Left lung (tissue), 10 donors: ENCODE measurements around the gene LAMC1. TPM values are rescaled to one million over a fixed set of nuclear protein-coding genes. Genes with fewer than 3 reads are reported as not detected.

Experiments
- ATAC-seq: fragments of 200-7000 bp; cut with Tn5 transposase; one replicate; pipeline ENCODE4 v1.9.1; 2020; ENCODE audit warnings: moderate library complexity
- DNase-seq, 4 donors: peaks; one replicate each; pipeline ENCODE4 v3.0.0-alpha.2; 2013 to 2020
- H3K27ac ChIP-seq, 2 donors: fragments of 200-600 bp; sonication (generic) in 1 of 2; one replicate each; pipeline versions ENCODE4 v1.5.0 to v1.8.0; 2020 to 2021
- H3K27me3 ChIP-seq, 2 donors: fragments of 200-600 bp; sonication (generic) in 1 of 2; one replicate each; pipeline versions ENCODE4 v1.5.0 to v1.8.0; 2020 to 2021
- H3K36me3 ChIP-seq, 2 donors: fragments of 200-600 bp; sonication (generic) in 1 of 2; one replicate each; pipeline versions ENCODE4 v1.5.0 to v1.8.0; 2020 to 2021
- H3K4me1 ChIP-seq, 2 donors: fragments of 200-600 bp; one replicate each; pipeline ENCODE4 v1.8.0; 2021
- H3K4me3 ChIP-seq, 2 donors: fragments of 200-600 bp; sonication (generic) in 1 of 2; one replicate each; pipeline versions ENCODE4 v1.5.0 to v1.8.0; 2020 to 2021; ENCODE audit warnings: mild to moderate bottlenecking in 1 of 2
- H3K9me3 ChIP-seq, 2 donors: fragments of 200-600 bp; sonication (generic) in 1 of 2; one replicate each; pipeline versions ENCODE4 v1.5.0 to v1.8.0; 2020 to 2021
- intact Hi-C, 2 donors: fragments of 100-400 bp; cut with DNase I; formaldehyde crosslinking; loops; one replicate each; pipeline versions ENCODE4 v1.11.2 to v1.14.2; 2022
- polyA plus RNA-seq, 6 donors: library from polyadenylated mRNA; unstranded; fragments of 120-200 nt; gene quantifications; one replicate each; pipeline ENCODE4 v1.2.1, GENCODE V29; 2013; ENCODE audit not compliant: insufficient read length in 6 of 6
- total RNA-seq, 2 donors: library from RNA; stranded (reverse); fragmentation: NEBNext Ultra II Directional; extraction: Animal tissue kit (Norgen Biotek cat#: 25700); gene quantifications; one replicate each; pipeline ENCODE4 v1.2.1, GENCODE V29; 2021
- TF ChIP-seq, protein P1 (sequence below), 2 donors: fragments of 200-600 bp; sonication (generic) in 1 of 2; IDR thresholded peaks; one replicate each; pipeline versions ENCODE4 v1.5.0 to v1.8.0; 2021; ENCODE audit warnings: antibody characterized with exemption in 2 of 2
- donor health status: DM: no; HTN: yes; CAD: no.
- donor health status: DM: no; HTN: no; CAD: no.

The LAMC1 gene
- total and polyA plus RNA-seq, 8 donors = 144 to 357 (median 321) TPM

DNA sequence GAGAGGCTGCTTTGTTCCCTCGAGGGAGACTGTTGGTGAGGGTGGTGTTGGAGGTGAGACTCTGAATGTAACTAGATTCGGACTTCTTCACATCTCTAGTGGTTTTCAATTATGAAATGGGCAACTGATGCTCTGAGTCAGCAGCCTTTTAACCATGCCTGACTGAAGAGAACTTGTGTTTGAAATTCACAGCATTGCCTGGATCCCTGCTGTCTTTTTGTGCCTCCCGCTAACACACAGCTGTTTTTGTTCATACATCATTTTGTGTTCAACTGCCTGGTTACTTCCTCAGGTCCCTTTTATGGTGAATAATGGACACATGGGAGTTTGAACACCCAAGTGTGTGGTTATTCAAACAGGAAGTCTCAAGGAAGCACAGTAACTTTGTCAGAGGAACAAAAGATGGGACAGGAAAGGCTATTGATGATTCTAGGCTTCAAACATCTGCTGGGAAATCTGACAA lies 16.8 kb downstream of the LAMC1 start:
- no peak overlapping the region for H3K4me3 ChIP-seq
- intact Hi-C loops = no loop called here
- peak; percentile 59 for ATAC-seq
- H3K27me3 ChIP-seq = no peaks in the 10 kb centered on the region
- DNase-seq = no peak
- H3K27ac ChIP-seq = peak overlapping the region in 1 of 2 donors; percentile 48
- H3K9me3 ChIP-seq = no peaks in the 10 kb centered on the region
- no peaks in the 10 kb centered on the region for H3K36me3 ChIP-seq
- H3K4me1 ChIP-seq = peaks cover 5 to 36% of the 10 kb centered on the region in 2 donors
- TF ChIP-seq, protein P1, sequence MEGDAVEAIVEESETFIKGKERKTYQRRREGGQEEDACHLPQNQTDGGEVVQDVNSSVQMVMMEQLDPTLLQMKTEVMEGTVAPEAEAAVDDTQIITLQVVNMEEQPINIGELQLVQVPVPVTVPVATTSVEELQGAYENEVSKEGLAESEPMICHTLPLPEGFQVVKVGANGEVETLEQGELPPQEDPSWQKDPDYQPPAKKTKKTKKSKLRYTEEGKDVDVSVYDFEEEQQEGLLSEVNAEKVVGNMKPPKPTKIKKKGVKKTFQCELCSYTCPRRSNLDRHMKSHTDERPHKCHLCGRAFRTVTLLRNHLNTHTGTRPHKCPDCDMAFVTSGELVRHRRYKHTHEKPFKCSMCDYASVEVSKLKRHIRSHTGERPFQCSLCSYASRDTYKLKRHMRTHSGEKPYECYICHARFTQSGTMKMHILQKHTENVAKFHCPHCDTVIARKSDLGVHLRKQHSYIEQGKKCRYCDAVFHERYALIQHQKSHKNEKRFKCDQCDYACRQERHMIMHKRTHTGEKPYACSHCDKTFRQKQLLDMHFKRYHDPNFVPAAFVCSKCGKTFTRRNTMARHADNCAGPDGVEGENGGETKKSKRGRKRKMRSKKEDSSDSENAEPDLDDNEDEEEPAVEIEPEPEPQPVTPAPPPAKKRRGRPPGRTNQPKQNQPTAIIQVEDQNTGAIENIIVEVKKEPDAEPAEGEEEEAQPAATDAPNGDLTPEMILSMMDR (IDR thresholded peaks at IDR 0.05) = no peak

DNA sequence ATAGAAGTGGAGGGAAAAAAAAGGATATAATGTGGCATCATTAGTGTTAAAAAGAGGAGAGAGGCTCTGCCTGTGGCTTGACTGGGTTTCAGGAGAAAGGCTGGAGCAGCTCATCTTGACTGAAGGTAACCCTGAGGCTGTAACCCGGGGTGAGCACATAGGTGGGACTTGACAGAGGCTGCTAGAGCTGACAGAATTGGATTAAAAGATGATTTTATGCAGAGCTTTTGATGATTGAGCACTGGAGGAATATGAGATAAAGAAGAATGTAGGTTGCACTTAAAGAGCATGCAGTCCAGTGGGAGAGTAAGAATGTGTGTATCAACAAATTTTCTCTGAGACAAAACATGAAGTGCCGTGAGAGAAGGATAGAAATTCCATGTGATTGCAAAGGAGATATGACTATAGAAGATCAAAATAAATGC lies 17.3 kb downstream of the LAMC1 start:
- H3K27ac ChIP-seq = peak overlapping the region in 1 of 2 donors; percentile 48
- no peaks in the 10 kb centered on the region for H3K9me3 ChIP-seq
- intact Hi-C loops = no loop called here
- H3K27me3 ChIP-seq = no peaks in the 10 kb centered on the region
- H3K4me3 ChIP-seq = no peak overlapping the region
- no peaks in the 10 kb centered on the region for H3K36me3 ChIP-seq
- no peak for DNase-seq
- ATAC-seq = no peak
- TF ChIP-seq, protein P1 (IDR thresholded peaks at IDR 0.05) = no peak
- H3K4me1 ChIP-seq = peaks cover 5 to 37% of the 10 kb centered on the region in 2 donors

DNA sequence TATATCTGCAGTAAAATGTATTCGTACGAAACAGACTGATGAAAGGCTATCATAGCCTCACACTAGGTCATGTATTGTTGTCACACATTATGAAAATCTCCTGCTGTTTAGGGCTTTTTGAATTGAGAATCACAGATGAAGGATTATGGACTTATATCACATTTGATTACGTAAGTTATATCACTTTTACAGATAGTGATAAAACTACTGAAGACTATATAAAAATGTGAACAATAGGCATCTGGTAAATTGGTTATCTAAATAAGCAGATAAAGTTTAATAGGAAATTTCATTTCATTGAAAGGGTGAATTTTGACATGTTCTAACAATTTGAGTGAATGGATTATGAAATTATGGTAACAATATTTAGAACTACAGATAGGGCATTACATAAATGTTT lies 20.0 kb downstream of the LAMC1 start:
- ATAC-seq (no peak), DNase-seq (no peak)
- H3K4me3 ChIP-seq = no peak overlapping the region
- H3K27ac ChIP-seq = no peak overlapping the region
- no peaks in the 10 kb centered on the region for H3K36me3 ChIP-seq
- H3K27me3 ChIP-seq = no peaks in the 10 kb centered on the region
- TF ChIP-seq, protein P1 (IDR thresholded peaks at IDR 0.05) = no peak
- intact Hi-C loops = no loop called here
- no peaks in the 10 kb centered on the region for H3K9me3 ChIP-seq
- peaks cover 5 to 27% of the 10 kb centered on the region in 2 donors for H3K4me1 ChIP-seq

DNA sequence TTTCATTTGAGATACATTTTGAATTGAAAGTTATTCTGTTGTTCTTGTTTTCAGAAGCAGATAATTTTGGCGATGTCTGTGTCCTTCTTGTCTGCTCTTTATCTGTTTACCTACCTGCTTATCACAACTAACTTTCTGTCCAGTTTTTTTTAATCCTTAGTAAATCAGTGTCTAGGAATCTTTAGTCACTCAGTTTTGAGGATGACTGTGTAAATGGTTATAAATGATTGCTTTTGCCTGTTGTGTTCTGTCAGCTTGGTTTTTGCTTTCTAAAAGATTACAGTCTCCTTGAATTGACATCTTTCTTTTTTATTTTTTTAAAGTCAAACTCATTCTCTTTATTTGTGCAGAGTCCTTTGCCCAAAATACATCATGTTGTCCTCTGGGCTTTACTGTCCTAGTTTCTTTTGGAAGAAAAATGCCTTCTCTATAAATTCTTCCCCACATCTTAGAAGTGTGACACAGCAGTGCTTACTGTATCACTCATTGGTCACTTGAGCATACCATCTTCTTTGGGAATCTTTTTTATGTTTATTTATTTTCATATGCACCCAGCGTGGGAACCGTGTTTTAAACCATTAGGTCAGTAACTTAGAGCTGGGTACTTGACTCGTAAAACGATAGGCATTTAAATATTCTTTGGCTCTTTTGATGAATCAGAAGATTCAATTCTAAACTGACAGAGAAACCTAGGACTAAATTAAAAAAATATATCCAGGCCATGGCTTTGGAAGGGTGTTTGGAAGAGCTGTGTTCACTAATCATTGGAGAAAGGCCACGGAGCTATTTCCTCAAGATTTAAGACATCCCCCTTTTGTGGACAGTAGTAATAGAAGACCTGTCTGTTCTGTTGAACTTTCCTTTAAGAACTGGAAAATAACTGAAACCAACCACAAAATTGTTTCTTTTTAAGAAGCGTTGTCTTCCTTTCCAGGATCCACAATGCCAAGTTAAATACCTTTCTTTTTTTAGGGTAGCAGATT lies 20.9 kb downstream of the LAMC1 start:
- Histone ChIP-seq H3K4me3 (no peak overlapping the region), H3K27ac (peak overlapping the region; percentile 16 to 37), H3K9me3 (no peaks in the 10 kb centered on the region), H3K27me3 (no peaks in the 10 kb centered on the region), H3K36me3 (no peaks in the 10 kb centered on the region), H3K4me1 (peaks cover 5 to 27% of the 10 kb centered on the region in 2 donors)
- intact Hi-C loops = no loop called here
- ATAC-seq (no peak), DNase-seq (no peak)
- TF ChIP-seq, protein P1 (IDR thresholded peaks at IDR 0.05) = no peak

DNA sequence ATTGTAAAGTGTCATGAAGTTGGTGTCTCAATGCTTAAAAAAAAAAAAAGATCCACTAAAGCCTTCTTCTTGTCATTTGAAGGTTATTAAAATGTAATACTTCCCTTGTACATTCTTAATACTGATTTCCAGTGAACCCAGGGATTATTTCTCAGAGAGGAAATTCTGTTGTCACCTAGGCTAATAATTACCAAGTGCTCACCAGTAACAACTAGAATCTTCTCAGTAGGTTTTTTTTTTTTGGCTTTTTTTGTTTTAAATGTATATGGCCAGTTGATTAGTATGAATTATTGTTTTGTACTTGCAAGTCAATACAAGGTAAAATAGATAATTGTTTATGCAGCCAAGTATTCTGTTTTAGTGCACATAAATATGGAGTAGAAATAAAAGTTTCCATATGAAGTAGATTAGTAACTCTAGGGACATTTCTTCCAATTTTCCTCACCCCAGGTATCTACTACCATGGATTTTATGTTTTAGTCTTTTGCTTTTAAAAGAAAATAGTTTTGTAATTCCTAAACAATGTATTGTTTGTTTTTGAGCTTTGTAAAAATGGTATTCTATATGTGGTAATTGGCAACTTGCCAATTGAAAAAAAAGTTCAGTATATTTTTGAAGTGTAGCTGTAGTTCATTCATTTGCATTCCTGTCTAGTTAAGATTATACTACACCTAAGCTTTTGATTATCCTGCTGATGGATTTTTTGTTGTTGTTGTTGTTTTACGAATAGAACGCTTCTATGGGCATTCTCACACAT lies 21.9 kb downstream of the LAMC1 start:
- Histone ChIP-seq H3K9me3 (no peaks in the 10 kb centered on the region), H3K36me3 (no peaks in the 10 kb centered on the region), H3K4me1 (peaks cover 5 to 18% of the 10 kb centered on the region in 2 donors), H3K27me3 (no peaks in the 10 kb centered on the region), H3K4me3 (no peak overlapping the region), H3K27ac (peak overlapping the region in 1 of 2 donors; percentile 16)
- DNase-seq = no peak
- TF ChIP-seq, protein P1 (IDR thresholded peaks at IDR 0.05) = no peak
- intact Hi-C loops = no loop called here
- ATAC-seq = no peak
